Effector CD4-positive, alpha-beta T cell (primary cell): ENCODE measurements around the gene RMND5B.
A peak's percentile ranks its signal among the peaks of the same experiment; 100 is the strongest.

Experiments
- DNase-seq: peaks from one replicate; pipeline ENCODE4 v3.0.0-alpha.2; 2020

The RMND5B gene

DNA sequence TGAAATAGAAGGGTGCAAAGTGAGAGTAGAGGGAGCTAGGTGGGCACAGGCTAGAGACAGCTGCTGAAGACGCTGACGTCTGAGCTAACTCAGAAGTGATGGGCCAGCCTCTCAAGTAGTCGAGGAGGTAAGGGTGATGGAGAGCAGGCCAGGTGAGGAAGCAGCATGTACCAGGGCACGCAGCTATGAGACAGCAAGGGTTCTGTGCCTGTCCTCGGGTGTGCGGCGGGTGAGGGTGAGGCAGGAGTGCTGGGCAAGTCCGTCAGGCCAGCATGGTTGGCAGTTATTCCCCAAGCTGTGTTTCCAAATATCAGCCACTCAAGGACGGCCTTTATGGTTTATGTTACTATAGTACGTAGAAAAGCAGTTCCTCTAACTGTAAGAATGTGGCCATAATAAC lies 6.2 kb downstream of the RMND5B start:
- DNase-seq, result no peak

DNA sequence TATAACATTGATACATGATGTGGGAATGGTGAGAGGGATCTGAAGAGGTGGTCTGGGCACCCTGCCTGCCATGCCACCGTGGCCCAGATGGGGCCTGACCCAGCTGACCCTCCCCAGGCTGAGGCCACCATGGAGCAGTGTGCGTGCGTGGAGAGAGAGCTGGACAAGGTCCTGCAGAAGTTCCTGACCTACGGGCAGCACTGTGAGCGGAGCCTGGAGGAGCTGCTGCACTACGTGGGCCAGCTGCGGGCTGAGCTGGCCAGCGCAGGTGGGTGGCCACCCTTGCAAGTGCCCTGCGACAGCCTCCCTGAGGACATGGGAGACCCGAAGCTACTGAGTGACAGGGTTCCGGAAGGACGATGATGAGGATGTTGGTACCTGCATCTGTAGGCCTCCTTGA lies 7.2 kb downstream of the RMND5B start:
- no peak for DNase-seq

DNA sequence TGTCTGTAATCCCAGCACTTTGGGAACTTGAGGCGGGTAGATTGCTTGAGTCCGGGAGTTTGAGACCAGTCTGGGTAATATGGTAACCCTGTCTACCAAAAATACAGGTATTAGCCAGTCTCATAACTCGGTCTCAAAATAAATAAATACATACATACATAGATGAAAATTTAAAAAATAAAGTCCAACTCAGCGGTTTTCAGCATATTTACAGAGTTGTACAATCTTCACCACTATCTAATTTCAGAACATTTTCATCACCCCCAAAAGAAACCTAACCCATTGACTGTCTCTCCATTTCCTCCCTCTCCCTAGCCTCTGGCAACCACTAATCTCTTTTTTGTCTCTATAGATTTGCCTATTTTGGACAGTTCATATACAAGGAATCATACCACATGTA lies 10.7 kb downstream of the RMND5B start:
- DNase-seq, result no peak

DNA sequence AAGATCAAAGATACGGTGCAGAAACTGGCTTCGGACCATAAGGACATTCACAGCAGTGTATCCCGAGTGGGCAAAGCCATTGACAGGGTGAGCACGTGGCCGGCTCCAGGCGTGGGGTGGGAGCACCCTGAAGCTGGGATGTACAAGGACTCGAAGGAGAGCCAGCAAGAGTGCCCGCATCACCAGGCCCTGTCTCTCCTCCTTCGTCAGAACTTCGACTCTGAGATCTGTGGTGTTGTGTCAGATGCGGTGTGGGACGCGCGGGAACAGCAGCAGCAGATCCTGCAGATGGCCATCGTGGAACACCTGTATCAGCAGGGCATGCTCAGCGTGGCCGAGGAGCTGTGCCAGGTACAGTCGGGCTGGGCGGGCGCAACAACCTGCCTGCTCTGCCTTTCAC lies 11.8 kb downstream of the RMND5B start:
- no peak for DNase-seq

DNA sequence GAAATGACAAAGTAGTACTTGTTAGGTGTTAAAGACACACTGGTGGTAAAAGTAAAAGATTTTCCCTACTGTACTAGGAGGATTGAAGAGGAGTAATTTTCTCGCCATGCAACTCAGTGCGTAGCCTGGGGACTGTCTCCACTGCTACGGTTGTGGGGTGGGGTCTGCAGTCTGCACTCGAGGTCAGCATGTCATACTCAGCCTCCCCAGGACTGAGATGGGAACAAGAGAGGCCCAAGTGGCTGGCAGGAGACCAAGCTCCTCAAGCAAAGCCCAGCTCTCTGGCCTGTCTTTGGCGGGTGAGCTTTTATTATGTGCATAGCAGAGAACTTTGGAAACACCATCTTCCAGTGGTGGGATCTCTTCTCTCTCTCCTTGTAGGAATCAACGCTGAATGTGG lies 12.4 kb downstream of the RMND5B start:
- no peak for DNase-seq

DNA sequence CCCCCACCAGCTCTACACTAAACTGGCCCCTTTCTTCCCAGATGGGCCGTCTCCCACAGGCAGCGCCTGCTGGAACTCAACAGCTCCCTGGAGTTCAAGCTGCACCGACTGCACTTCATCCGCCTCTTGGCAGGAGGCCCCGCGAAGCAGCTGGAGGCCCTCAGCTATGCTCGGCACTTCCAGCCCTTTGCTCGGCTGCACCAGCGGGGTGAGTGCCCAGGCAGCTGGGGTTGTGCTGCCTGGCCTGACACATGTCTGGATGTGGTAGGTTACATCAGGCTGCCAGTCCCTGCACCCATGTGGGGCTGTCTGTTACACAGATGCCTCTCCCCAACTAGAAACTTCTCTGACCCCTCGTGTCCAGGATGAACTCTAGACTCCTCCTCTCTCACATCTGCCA lies 13.1 kb downstream of the RMND5B start:
- DNase-seq, result no peak

DNA sequence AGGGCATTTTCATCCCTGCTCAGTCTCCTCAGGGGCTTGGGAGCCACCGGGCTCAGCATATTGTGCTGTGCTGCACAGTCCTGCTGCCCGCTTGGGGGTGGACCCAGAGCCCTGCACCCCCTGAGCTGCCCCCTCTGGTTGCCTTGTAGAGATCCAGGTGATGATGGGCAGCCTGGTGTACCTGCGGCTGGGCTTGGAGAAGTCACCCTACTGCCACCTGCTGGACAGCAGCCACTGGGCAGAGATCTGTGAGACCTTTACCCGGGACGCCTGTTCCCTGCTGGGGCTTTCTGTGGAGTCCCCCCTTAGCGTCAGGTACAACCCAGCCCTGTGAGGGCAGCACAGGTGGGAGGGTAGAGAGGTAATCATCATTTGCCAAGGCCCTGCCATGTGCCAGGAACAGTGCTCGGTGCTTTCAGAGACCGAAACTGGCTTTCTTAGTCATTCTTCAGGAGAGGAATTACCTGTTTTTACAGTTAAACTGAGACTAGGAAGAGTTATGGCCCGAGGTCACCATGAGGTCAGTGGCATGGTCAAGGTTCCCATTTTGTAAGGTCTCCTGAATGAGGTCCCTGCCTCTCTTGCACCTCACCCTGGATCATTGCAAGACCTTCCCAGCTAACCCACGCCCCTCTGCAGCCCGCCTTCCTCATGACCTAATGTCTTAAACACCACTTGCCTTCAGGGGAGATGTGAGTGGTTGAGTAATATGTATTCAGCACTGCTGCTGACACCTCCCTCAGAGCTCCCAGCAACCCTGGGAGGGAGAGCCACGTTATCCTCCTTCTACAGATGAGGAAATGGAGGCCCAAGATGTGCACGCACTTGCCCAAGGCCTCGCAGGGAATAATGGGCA lies 15.4 kb downstream of the RMND5B start:
- DNase-seq, result peak; percentile 72

DNA sequence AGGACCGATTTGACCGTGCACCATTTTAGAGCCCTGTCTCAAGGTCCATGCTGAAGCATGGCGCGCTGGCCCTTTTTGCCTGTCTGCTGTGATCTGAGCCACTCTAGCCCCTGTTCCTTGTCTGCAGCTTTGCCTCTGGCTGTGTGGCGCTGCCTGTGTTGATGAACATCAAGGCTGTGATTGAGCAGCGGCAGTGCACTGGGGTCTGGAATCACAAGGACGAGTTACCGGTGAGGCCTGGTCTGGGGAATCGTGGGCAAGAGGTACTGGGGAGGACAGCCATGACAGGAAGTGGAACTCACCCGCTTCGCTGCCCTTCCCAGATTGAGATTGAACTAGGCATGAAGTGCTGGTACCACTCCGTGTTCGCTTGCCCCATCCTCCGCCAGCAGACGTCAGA lies 16.6 kb downstream of the RMND5B start:
- DNase-seq, result no peak

DNA sequence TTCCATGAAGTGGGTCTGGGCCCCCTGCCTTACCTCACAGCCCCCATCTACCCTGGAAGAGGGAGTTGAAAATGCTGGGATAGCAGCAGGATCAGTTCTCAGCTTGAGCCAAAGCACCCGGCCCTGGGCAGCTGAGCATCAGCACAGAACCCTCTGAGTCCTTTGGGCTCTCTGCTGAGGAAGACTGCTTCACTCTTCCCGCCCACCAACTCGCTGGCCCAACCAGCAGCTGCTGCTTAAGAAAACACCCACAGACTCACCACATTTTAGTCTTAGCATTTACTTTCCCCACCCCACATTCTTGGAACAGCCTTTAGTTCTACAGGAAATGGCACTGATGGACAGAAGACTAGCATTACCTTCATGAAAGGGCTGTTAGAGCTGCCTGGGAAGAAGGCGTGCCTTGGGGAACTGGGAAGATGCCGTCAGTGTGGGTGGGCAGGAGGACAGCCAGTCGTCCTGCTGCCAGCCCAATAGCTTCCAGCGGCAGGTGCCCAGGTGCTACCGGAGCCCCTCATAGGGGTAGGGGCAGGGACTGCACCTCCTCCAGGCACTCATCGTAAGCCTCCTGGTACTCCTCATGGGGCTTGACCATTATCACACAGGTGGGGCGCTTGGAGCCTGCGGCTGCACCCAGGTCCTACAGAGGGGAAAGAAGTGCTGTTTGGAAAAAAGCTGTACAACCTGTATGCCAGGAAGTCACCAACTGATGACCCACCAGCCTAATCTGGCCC lies 18.6 kb downstream of the RMND5B start:
- DNase-seq, result no peak

DNA sequence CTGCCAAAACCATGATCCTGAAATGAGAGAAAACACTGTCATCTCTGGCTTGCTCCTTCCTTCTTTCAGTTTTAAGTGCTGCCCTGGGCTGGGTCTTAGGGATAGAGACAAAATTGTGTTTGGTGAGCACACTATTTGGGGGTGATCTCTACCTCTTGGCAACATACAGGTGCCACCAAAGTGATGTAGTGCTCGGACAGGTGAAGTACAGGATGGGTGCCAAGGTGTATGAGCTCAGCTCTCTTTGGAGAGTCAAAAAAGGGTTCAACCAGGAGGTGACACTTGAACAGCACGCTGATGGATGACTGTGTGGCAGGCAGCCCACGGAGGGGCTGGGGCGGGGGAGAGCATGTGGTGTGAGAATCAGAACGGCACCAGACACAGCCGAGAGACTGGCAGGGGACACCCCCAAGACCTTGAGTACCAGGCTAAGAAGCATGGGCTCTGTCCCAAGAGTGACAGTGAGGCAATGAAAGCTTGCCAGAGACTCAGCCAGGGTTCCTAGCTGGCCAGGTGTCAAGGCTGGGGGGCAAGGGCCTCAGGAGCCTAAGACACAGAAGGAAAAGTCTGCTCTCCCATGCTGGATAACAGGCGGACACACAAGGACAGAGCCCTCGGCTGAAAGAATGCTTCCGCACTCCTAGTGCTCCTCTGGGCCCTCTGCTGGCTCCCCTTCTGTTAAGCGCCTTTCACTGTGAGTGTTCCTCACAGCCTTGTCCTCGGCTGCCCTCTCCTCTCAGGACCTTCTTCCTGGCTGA lies 20.3 kb downstream of the RMND5B start:
- no peak for DNase-seq

DNA sequence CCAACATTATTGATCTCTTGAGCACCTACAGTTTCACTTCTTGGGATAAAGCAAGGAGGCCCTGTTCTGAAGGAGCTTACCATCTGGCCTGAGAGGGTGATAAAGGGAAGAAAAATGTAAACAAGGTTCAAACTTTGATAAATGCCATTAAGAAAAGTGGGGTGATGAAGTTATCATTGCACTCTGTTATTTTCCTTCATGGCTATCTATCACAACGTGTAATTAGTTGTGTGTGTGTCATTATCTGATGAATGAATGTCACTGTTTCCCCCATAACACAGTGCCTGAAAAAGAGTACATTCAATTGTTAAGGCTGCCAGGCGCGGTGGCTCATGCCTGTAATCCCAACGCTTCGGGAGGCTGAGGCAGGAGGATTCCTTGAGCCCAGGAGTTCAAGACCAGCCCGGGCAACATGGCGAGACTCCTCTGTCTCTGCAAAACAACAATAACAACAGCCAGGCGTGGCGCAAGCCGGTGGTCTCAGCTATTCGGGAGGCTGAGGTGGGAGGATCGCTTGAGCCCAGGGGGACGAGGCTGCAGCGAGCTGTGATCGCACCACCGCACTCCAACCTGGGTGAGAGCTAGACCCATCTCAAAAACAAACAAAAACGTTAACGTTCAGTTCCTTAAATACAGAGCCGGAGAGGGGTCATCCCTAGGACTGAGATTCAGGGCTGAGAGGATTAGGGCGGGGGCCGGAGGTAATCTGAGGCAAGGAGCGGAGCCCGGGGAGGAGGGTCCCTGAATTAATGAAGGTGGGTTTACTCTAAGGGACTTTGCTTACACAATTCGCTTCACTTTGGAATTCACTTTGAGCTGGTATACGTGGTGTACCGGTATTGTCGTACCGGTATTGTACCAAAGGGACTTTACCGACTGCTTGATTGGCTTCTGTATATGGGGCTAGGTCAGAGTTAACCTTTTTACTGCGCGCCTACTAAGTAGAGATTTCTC lies 22.0 kb downstream of the RMND5B start:
- no peak for DNase-seq

DNA sequence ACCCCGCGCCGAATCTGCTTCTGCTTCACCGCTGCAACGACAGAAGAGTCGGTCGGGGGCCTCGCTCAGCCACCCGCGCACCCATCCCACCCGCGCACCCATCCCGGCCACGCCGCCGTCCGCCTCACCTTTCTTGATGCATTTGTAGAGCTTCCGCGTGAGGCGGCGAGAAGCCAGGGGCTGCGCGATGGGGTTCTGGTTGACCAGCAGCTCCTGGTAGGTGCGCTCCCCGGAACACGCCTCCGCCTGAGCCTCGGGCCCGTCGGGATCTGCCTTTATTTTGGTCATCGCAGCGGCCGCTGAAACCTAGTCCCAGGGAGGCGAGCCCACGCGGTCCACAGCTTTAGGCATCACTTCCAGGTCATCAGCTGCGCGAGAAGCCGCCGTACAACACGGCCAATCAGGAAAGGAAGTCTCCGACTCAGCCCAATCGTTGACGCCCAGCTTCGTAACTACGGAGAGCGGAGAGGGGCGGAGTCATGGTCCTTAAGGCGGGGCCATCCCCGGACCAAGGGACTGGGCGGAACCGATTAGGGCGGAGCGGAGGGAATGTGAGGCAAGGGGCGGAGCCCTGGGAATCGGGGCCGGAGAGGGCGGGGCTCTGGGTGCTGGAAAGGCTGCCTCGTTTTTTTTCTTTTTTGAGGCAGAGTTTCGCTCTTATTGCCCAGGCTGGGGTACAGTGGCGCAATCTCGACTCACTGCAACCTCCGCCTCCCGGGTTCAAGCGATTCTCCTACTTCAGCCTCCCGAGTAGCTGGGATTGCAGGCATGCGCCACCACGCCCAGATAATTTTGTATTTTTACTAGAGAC lies 22.9 kb downstream of the RMND5B start, which contains the start of gene NHP2:
TSS of gene NHP2 (minus strand) at position 356 of the 811 bp plus-strand sequence. CDS start at position 288, 68 bp downstream.
- DNase-seq, result peak; percentile 95

DNA sequence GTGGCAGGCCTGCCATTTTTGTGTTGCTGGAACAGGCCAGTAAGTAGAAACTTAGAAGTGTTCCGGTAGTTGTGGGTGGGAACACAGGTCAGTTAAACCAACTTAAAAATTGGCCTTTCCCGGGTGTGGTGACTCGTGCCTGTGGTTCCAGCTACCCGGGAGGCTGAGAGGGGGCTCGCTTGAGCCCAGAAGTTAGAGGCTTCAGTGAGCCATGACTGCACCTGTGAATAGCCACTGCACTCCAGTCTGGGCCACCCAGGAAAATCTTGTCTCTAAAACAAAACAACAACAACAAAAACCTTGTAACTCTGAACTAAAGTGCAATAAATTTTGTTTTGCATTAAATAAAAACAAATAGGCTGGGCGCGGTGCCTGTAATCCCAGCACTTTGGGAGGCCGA lies 24.3 kb downstream of the RMND5B start:
- DNase-seq, result no peak

DNA sequence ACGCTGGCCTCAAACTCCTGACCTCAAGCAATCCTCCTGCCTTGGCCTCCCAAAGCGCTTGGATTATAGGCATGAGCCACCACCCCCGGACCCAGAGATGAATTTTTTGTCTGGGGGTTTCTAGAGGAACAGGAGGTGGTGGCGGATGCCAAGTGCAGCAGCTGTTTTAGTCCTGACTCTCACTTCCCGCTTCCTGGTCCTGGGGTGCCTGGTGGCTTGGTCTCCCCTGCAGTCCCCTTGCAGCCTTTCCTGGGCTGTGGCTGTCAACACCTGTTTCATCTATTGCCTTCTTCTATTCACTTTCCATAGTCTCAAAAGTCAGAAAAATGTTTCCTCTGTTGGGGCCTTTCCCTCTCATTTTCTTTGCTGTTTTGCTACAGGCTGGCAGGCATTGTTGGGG lies 29.4 kb downstream of the RMND5B start:
- DNase-seq, result no peak

DNA sequence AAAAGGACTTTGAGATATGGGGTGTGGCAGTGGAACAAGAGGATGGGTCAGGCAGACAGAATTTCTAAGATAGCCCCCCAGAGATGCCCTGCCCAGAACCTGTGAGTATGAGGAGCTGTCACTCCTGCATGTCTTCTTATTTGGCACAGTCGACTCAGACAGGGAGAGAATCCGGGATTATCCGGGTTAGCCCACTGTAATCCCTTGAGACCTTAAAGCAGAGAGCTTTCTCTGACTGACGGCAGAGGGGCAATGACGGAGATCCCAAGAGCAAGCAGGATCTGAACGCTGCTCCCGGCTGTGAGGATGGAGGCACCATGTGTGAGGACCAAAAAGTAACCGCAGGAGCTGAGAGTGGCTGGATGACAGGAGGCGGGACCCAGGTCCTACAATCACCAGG lies 31.7 kb downstream of the RMND5B start:
- DNase-seq, result no peak

DNA sequence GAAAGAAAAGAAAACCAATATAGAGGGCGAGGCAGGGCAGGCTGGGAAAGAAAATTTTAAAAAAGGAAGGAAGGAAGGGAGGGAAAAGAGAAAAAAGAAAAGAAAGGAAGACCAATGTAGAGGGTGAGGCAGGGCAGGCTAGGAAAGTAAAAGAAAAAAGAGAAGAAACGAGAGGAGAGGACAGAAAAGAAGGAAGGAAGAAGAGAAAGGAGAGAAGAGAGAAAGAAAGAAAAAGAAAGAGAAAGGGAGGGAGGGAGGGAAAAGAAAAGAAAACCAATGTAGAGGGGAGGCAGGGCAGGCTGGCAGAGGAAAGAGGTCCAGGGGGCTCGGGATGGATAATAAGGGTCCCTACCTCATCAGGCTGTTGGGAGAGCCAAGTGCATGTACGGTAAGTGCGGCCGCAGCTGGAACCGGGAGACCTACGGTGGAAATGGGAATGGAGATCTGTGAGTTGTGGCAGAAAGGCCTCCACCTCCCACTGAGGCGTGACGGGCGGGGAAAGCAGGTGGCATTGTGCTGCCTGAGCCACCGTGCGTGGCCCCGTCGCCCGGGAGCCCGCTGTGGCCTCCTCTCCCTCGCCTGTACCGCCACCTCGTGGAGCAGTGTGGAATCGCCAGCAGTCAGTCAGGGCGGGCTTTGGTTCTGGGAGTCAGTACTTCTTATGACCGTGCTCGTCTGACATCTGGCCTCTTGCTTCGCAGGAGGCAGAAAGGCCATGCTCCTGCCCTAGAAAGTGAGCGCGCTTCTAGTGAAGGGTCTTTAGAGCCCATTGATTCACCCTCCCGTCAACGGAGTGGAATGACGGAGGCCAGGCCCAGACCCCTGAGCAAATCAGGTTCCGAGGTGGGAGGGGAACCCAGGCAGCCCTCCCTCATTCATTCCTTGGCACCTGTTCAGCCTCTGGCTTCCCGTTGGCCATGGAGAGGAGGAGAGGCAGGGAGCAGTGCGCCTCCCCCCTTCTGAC lies 33.2 kb downstream of the RMND5B start:
- peak; percentile 88 for DNase-seq

DNA sequence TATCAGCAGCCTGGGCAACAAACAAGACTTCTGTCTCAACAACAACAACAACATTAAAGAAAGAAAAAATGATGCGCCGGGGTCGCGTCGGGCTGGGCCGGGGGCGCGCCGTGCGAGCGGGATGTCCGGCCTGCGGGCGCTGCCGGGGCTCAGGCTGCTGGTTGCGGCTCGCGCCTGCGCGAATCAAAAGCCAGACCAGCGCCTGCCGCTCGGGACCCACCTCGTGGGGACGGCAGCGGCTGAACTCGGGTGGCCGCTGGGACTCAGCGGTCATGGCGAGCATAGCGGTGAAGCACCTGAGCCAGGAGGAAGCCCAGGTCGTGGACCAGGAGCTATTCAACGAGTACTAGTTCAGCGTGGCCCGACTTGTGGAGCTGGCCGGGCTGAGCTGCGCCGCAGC lies 34.8 kb downstream of the RMND5B start:
- DNase-seq, result no peak

DNA sequence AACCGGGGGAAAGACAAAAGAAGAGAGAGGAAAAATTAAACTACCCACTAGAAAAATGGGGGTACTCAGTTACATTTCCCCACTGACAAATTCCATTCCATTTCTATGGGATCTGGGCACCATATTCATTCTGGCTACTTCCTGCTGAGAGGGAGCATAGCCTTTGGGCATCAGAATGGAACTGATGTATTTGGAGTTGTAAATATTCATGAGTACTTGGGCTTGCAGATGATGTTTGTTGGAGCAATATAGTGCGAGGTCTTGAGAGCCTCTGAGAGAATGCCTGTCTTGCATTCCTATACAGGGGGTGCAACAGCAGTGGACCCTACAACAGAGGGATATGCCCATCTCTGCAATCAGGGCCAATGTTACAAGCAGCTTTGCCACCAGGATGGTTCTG lies 39.6 kb downstream of the RMND5B start:
- DNase-seq, result no peak

DNA sequence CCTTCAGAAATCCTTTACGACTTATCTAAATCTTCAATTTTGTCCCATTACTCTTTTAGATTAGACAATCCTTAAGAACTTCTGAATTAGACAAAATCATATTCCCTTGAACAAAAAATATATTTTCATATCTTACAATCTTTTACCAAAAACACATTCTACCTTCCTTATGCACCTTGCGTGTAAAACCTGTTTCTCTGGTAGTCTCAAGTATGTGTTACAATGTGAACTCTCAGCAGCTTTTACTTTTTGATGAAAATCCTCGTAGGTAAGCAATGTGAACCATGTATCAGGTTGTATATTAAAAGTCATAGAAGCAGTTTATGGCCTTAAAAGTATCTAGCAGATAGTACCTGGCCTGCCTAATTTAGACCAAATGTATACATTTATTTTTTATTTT lies 43.6 kb downstream of the RMND5B start:
- no peak for DNase-seq

DNA sequence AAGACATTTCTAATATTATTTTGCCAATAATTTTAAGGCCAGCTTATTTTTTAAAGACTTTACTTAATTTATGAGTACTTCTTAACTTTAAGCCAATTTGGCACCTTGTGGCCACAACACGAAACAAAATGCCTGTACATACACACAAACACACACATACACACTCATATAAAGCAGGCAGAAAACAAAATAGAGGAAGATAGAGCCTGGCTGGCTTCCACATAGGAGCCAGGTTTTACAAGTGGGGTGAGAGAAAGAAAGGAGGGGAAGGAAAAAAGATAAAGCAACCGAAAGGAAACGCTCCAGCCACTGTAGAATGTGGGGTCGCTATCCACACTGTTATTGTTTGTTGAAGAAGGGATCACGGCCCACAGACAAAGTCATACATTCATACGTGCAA lies 46.0 kb downstream of the RMND5B start:
- DNase-seq, result no peak
